Measurements from ENCODE around the gene ARID5B. TPM values are rescaled to one million over a fixed set of nuclear protein-coding genes. Genes with fewer than 3 reads are reported as not detected.

The ARID5B gene
- total RNA-seq, 4 donors from 2014 or later: 10.5 to 167 (median 29.4) TPM

- Histone ChIP-seq H3K36me3 (peaks cover 0 to 20% (median 0%) of the 10 kb centered on the region in 3 donors), H3K27ac (peak overlapping the region in 2 of 4 donors; percentile 37 to 40), H3K4me1 (no peaks in the 10 kb centered on the region)
Measured at GRCh38 chr10:62069452-62070178, 168.1 kb downstream of the ARID5B start.

GRCh38 chr10:62071846-62072281 lies 170.4 kb downstream of the ARID5B start:
- H3K36me3 ChIP-seq: peaks cover 0 to 29% (median 0%) of the 10 kb centered on the region in 3 donors
- H3K4me1 ChIP-seq: peaks cover 0 to 5% (median 2%) of the 10 kb centered on the region in 4 donors
- H3K27me3 ChIP-seq: no peaks in the 10 kb centered on the region
- TF ChIP-seq CTCF (IDR thresholded peaks at IDR 0.05): no peak
- TF ChIP-seq POLR2A (IDR thresholded peaks at IDR 0.05): no peak
- no peaks in the 10 kb centered on the region for H3K9me3 ChIP-seq
- no peak for DNase-seq
- no peak overlapping the region for H3K4me3 ChIP-seq
- peak overlapping the region in 1 of 4 donors; percentile 20 for H3K27ac ChIP-seq

More at GRCh38 chr10:62069452-62070178, 168.1 kb downstream of the ARID5B start:
- Histone ChIP-seq H3K27me3 (no peaks in the 10 kb centered on the region), H3K9me3 (no peaks in the 10 kb centered on the region), H3K4me3 (no peak overlapping the region)
- TF ChIP-seq POLR2A (IDR thresholded peaks at IDR 0.05) (no peak), CTCF (IDR thresholded peaks at IDR 0.05) (no peak)
- no peak for DNase-seq

GRCh38 chr10:62072901-62073300 lies 171.4 kb downstream of the ARID5B start:
- DNase-seq: no peak
- H3K36me3 ChIP-seq: peaks cover 0 to 20% (median 0%) of the 10 kb centered on the region in 3 donors
- H3K9me3 ChIP-seq: no peaks in the 10 kb centered on the region
- H3K4me3 ChIP-seq: no peak overlapping the region
- TF ChIP-seq POLR2A (IDR thresholded peaks at IDR 0.05): no peak
- TF ChIP-seq CTCF (IDR thresholded peaks at IDR 0.05): no peak
- peaks cover 0 to 5% (median 3%) of the 10 kb centered on the region in 4 donors for H3K4me1 ChIP-seq
- no peaks in the 10 kb centered on the region for H3K27me3 ChIP-seq
- no peak overlapping the region for H3K27ac ChIP-seq

- DNase-seq: no peak
- TF ChIP-seq CTCF (IDR thresholded peaks at IDR 0.05) (no peak), POLR2A (IDR thresholded peaks at IDR 0.05) (no peak)
- Histone ChIP-seq H3K9me3 (no peaks in the 10 kb centered on the region), H3K4me1 (peaks cover 0 to 5% (median 3%) of the 10 kb centered on the region in 4 donors), H3K36me3 (peaks cover 0 to 20% (median 0%) of the 10 kb centered on the region in 3 donors), H3K27me3 (no peaks in the 10 kb centered on the region), H3K27ac (no peak overlapping the region), H3K4me3 (no peak overlapping the region)
Measured at GRCh38 chr10:62073429-62073828, 171.9 kb downstream of the ARID5B start.

GRCh38 chr10:62075414-62075813 lies 173.9 kb downstream of the ARID5B start:
- TF ChIP-seq POLR2A (IDR thresholded peaks at IDR 0.05): no peak
- no peak for TF ChIP-seq CTCF (IDR thresholded peaks at IDR 0.05)
- peaks cover 0 to 20% (median 0%) of the 10 kb centered on the region in 3 donors for H3K36me3 ChIP-seq
- DNase-seq: no peak

More at GRCh38 chr10:62075414-62075813, 173.9 kb downstream of the ARID5B start:
- Histone ChIP-seq H3K27ac (no peak overlapping the region), H3K27me3 (no peaks in the 10 kb centered on the region), H3K4me1 (peaks cover 0 to 5% (median 3%) of the 10 kb centered on the region in 4 donors), H3K9me3 (no peaks in the 10 kb centered on the region), H3K4me3 (no peak overlapping the region)

Data from Peyer's patch (tissue), 4 donors.